Stimulated activated CD4-positive, alpha-beta T cell treated with anti-CD3 and anti-CD28 coated beads, TNF-alpha, amount 100 ng/mL, for 24 hours (primary cell): ENCODE measurements around the gene SORL1.
"Not testable (repeated sequence)": the region's sequence is repeated elsewhere in the genome, so short reads cannot be mapped to it uniquely, and the experiment has no call there.

ENCODE experiments used
- DNase-seq, 3 experiments: peaks; one replicate each; pipeline ENCODE4 v3.0.0-alpha.2; 2020; ENCODE audit warnings: low read depth in 3 of 3

SORL1 gene

DNA sequence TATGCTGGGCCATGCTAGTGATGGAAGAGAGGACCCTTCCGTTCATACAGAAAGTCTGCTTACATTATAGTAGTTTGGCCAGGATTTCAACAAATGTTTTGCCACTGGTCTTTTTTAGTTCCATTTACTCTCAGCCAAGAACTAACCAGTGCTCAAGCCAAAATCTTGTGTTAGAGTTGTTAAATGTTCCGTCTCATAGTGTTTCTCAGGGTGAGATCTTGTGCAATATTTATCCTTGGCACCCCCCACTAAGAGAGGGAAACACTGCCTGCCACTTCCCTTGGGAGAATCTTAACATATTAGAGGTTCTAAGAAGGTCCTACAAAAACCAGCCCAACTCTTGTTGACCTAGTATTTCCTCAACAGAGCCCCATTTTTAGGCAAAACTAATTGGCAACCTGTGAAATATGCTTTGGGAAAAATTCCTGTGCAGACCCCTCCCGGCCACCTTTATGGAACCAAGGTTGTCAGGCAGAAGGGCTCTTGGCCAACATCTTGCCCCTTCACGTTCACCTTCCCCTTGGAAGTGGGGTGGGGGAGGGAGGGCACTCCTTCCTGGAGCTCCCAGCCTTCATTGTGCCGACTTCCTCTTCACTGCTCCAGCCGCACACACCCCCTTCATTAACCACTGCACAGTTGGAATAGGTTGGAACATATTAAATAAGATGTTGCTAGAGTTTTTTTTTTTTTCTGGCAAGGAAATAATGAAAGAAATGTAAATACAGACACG lies 173.8 kb downstream of the SORL1 start:
- no peak for DNase-seq

DNA sequence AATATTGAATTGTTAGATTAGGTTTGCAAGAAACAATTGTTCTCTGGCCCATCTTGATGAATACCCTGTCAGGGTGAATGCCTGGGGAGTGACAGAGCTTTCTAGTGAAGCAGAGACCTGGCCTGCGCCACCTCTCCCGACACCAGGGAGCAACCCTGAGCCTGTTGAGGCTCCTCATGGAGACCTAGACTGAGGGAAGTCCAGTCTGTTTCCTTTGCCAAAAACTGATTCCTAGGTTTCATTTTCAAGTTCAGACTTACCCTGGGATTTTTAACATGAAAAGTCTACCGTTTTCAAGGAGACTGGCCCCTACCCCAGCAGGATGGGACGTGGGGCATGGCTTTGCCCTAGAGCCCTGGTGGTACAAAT lies 174.4 kb downstream of the SORL1 start:
- DNase-seq, result no peak

DNA sequence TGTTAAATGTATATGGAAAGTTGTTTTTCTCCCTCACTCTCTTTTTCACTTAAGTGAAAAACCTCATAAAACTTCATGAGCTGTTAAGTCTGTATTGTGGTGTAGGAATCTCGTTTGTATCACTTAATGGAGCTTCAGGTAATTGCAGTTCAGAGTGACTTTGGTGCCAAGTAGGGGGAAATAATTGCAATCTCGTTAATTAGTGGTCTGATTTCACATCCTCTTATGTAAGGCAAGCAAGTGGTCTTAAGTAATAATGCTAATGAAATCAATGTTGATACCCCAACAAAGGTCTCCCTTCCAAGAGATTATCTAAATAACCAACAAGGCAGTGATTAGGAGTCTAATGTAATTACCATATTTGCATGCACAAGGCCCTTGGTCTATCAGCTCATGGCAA lies 174.9 kb downstream of the SORL1 start:
- no peak for DNase-seq

DNA sequence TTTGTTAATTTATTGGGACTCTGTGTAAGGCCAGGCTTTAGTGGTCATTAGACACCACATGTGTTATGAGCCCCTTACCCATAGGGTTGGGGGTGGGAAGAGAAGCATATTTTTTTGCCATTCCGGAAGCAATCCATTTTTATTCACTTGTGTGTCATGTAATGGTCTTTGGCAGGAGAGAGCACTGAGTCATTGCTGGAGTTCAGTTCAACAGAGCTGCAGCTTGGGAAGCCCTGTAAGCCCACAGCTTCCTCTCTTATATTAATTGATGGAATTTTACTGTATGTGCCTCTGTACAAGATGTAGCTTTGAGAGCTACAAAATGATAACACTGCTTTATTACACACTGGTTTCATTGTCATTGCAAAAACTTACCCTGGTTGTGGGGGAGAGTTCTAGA lies 177.9 kb downstream of the SORL1 start:
- no peak for DNase-seq

DNA sequence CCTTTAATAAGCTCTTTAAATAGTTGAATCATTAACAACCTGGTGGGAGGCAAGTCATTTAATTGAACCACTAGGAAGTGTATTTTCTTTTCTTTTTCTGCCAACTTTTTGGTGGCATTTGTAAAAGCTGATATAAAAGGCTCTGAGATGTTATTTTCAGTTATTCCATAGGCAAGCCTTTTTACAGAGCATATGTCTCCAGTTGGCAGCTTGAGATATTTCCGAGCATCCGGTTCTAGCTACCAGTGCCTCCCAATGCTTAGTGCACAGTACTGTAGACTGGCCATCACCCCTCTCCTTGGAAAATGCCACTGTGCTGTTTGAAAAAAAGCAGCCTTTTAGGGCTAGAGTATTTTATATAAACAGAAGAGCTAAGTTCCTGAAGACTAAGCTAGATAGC lies 179.3 kb downstream of the SORL1 start:
- DNase-seq, result no peak

DNA sequence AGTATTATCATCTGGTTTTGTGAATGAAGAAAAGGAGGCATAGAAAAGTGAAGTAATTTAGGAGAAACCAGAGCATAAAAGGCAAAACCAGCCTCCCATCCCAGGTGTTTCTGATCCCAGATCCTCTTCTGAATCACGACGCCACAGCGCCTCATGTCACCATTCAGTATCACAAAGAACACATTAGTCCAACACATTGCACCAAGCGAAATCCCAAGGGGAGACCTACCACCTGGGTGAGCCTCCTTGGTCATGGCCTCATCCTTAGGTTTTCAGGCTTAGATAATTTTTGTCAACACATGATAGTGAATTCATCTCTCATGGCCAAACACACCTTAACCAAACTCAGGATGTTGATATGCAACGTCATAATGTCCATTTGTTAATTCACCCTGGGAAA lies 182.2 kb downstream of the SORL1 start:
- DNase-seq, result no peak

DNA sequence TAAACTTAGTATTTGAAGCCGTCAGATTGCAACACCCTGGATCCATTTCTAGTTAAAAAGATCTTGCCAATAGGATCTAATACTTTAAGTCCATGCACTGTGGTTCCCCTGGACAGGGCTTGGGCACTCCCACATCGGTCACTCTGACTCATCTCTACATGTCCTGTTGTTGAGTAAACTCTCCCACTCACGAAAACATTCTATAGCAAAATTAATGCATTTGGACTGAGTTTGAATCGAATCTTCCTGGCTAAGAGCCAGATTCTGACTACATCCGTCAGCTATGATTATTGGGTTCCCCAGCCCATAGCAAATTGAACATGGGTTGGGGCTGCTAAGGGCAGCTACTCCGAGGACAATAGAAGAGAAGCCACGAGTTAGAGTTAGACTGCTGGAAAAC lies 182.8 kb downstream of the SORL1 start:
- DNase-seq, result no peak

DNA sequence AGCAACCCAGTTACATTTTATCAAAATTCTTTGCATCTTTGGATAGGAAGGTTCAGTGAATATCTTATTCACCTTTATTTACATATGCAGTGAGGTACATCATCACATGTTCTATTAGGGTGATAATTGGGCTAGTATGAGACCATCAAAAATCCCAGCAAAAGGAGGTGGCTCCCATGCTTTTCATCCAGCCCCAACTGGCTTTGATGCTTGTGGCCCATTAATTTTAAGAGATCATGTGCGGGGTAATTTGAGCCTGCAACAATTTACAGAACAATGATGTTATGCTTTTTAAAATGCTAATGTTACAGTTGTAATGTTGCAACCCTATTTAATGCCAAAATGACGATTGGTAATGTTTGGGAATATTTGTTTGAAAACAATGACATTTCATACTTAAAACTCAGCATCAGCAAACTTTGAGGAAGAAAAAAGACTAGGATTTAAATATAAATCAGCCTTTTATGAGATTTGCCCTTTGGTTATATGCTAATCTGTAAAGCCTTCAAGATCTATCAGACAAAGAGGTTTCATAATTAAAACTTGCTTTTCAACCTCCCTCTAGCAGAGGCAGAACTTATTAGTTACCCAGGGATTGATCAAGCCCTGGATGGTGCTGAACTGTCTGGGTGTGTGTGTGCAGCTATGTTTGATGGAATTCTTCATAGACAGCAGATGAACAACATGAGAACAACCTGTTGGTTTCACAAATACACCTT lies 184.1 kb downstream of the SORL1 start:
- DNase-seq, result no peak

DNA sequence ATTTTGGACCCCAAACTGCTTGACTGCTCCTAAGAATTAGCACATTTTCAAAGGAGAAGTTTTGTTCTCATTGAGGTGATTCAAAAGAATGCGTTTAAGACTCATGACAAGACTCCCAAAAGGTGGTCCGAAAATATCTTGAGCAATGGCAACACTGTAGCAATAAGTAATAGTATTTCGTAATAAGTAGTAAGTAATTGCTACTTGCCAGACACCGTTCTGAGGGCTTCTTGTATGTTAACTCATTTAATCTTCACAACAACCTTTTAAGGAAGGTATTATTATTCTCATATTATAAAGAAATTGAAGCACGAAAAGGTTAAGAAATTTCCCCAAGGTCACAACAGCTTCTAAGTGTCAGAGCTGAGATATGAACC lies 184.7 kb downstream of the SORL1 start:
- no peak for DNase-seq

DNA sequence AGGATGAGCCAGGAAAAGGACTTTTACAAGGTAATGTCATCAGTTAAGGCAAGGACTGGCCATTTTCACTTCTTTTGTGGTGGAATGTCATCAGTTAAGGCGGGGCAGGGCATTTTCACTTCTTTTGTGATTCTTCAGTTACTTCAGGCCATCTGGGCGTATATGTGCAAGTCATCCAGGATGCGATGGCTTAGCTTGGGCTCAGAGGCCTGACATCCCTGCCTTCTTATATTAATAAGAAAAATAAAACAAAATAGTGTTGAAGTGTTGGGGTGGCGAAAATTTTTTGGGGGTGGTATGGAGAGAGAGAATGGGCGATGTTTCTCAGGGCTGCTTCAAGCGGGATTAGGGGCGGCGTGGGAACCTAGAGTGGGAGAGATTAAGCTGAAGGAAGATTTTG lies 185.5 kb downstream of the SORL1 start:
- DNase-seq, result not testable (repeated sequence)

DNA sequence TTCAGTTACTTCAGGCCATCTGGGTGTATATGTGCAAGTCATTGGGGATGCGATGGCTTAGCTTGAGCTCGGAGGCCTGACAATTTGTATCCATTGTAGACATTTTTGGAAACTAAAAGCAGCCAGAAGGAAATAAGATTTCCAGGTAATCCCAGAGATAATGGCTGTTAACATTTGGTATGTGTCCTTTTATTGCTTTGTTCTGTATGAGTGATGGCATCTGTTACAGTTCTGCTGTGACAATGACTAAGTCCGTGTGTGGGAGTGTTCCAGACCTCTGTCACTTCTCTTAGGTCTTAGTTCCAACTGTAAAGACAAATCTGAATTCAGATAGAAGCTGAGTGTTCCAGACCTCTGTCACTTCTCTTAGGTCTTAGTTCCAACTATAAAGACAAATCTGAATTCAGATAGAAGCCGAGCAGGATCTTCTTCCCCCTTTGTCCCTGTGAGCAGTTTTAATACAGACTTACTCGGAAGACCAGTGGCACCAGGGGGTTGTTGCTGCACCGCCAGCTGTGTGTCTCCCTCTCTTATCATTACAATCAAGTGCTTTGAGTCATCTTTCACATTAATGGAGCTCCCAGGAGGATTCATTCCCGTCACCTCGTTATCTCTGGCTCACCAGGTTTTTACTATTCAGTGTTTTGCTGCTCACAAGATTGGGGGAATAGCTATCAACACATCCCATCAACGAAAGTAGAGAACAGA lies 191.5 kb downstream of the SORL1 start:
- DNase-seq, result no peak

DNA sequence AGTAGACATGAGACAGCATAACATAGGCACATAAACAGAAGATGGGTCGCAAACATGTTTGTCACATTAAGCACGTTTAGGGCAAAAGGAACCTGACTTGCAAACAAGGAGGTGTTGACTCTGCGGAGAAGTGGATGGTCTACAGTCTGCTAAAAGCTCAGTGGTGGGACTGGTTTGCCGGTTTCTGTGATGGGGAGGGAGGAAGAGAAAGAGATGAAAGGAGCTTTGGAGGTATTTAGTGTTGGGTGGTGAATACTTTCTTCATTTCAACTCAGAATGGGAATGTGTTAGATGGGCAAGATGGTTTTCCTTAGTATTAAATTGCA lies 192.0 kb downstream of the SORL1 start:
- DNase-seq, result no peak

DNA sequence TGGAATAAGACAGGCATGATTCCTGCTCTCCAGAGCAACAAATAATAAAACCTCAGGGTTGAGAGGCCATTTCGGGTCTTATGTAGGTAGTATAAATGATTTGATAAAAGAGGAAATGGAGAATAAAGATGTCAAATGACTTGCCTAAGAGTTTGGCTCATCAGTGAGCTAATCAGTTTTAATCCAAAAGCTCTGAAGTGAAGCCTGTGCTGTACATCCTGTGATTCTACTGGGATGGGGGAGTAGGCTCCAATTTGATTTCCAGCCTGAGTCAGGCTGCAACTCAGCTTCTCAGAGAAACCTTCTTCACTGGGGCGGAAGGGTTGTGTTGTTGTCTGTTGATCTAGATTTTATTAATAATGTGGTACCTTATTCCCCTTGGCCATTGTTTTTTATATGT lies 192.9 kb downstream of the SORL1 start:
- DNase-seq, result no peak

DNA sequence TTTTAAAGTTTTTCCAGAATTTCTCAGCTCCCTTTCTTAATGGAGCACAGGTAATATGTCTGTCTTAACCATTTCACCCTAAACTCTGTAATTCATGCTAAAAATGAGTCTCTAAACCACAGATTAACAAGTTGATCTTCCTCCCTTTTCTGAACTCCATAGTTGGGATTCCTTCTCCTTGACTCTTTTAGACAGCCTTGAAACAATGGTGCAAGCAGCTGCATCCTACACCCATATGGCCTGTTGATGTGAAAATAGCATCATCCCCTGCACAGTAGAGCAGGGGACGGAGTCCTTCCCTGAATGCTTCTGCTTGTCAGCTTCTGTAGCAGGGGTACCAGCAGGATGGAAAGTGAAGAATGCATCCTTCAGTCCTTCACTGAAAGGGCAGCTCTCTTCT lies 193.5 kb downstream of the SORL1 start:
- DNase-seq, result no peak

DNA sequence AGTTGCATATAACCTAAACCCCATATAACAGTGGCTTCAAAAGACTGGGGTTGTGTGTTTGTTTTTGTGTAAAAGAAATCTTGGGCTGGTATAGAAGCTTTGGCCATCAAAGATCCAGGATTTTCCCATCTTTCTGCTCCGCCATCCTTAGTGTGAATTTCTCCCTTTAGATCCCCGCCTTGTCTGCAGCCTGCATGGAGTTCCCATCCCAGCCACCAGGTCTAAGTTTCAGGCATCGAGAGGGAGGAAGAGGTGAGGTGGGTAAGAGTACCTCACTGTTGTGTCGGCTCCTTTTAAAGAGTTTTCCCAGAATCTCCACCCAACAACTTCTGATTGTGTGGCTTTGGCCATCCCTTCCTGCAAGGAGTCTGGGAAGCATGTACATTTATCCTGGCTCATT lies 196.2 kb downstream of the SORL1 start:
- DNase-seq, result no peak

DNA sequence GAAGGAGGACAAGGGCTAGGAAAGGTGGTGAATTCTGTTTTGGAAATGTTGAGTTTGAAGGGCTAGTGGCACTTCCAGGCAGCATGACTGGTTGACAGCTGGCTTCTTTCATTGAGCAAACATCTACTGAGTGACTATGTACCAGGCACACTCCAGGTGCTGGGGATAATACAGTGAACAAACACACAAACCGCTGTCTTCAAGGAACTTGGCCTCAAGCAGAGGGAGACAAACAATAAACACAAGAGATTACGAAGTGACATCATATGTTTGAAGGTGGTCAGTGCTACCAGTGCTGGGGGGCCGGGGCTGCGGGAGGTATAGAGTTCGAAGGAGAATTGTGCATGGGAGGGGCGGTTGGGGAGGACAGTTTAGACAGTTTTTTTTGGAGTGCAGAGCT lies 197.7 kb downstream of the SORL1 start:
- DNase-seq, result no peak

DNA sequence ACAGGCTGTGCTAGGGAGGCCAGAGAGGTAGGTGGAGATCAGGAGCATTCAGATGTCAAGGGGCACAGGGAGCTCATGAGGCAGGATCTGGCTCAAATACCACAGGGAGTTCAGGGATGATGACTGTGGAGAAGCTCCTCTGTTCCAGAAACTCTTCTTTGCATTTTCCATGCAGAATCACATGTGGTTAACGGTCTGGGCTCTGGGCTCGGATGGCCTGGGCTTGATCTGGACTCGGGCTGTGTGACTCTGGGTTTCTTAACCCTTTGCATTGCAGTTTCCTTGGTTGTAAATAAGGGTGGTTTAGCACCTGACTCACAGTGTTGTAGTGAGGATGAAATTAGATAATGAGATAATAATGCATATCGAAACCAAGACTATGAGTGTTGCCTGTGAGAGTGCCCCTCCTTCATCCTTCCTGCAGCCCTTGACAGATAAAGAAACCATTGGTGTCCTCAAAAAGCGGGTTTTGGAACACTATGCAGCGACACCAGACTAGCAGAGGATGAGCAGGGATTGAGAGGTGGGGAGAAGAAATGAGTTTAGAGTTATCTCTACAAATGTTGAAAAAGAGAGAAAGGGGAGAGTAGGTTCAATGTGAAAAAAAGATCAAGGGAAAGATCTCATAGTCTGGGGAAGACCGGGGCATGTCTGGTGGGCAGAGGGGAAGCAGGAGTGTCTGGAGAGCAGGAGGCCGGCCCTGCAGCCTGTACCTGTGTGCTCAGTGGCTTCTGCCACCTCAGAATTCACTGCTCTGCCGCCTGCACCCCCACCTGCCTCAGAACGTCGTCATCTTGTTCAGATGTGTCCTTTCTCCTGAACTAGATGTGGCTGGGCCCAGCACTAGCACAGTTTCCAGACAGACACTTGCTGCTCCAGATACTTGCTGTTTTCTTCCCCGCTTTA lies 198.5 kb downstream of the SORL1 start:
- no peak for DNase-seq

DNA sequence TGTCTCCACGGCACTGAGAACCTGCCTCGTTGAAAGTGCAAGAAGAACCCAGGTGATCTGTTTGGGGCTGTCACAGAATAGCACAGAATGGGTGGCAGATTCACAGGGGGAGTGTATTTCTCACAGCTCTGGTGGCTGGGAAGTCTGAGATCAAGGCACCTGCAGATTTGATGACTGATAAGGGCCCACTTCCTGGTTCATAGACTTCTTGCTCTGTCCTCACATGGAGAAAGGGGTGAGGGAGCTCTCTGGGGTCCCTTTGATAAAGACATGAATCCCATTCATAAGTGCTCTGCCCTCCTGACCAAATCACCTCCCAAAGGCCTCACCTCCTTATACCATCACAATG lies 199.1 kb downstream of the SORL1 start:
- no peak for DNase-seq

DNA sequence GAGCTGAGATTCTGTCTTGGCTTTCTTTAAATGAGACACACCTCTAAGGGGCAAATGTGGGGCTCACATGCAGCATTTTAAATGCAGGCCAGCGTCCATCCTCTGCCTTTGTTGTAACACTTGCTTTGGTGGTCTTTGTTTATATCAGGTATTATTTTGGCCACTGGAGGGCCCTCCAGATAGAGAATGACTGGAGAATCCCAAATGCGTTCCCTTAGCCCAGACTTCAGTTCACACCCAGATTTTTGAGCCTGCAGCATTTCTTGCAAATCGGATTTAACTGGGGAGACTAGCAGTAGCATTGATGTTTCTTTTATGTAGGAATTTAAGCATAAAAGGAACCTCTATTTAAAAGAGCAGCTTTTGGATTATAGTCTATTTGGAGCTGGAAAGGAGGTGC lies 200.9 kb downstream of the SORL1 start:
- no peak for DNase-seq

DNA sequence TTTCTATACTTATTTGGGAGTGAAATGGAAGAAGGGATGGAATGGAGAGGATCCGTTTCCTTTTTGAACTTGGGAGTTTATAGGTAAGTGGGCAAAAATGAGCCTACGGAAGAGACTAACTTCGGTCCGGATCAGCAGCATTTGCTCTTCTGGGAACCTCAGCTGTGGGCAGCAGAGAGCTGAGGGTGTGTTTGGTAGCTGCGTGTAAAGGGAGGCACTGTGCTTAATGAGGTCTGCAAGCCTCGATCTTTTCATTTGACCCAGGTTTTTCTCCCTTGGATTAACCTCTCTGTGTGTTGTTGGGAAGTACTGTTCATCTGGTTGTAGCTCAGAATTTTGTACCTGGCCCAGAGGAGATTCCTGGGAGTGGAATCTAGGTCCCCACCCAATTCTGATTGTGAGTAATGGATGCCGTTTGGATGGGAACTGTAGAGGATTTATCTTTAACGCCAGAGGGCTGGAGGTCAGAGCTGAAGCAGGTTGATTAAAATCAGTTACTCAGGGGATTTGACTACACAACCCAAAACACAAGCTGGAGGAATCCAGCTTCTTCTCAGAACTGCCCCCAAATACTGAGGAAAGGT lies 202.2 kb downstream of the SORL1 start:
- no peak for DNase-seq

DNA sequence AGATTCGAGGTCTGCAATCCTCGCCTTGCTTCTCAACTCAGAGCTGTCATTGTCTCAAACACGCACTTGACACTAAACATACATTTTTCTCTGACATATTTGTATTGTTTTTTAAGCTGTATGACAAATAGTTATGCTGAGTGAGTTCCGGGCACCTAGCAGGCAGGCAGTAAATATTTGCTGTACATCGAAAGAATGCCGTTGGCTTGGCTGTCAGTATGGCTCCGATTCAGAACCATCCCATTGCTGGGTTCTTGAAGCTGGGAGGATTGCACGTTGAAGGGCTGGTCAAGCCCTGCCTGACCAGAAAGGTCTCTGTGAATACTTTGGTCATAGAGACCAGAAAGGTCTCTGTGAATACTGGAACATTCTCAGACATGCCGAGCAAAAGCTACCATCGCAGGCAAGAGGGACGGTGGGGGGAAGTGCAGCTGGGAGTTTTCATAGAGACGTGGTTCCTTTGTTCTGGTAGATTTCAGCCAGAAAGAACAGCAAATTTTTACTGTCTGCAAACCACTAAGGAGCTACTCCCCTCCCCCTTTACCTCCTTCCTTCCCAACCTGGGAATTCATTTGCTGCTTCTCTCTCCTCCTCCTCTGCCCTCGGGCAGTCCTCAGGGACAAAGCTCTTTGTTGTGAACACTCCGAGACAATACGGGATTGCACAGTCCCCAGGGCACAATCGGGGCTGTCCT lies 202.9 kb downstream of the SORL1 start:
- DNase-seq, result no peak
